Activated naive CD4-positive, alpha-beta T cell treated with anti-CD3 and anti-CD28 coated beads, Interleukin-2, amount 50 U/mL, for 24 hours (primary cell): Measurements from ENCODE around the gene AGBL1.
"Not testable (repeated sequence)": the region's sequence is repeated elsewhere in the genome, so short reads cannot be mapped to it uniquely, and the experiment has no call there.

Experiments
- H3K27ac Mint-ChIP-seq: one replicate; pipeline ENCODE4 v1.8.0; 2021; ENCODE audit warnings: mild to moderate bottlenecking, mixed read lengths
- H3K27me3 Mint-ChIP-seq: one replicate; pipeline ENCODE4 v1.8.0; 2021; ENCODE audit warnings: mixed read lengths
- H3K36me3 Mint-ChIP-seq: one replicate; pipeline ENCODE4 v1.8.0; 2021; ENCODE audit warnings: mixed read lengths
- H3K4me1 Mint-ChIP-seq: one replicate; pipeline ENCODE4 v1.8.0; 2021; ENCODE audit warnings: mixed read lengths
- H3K4me3 Mint-ChIP-seq: one replicate; pipeline ENCODE4 v1.8.0; 2021; ENCODE audit warnings: mild to moderate bottlenecking, mixed read lengths
- H3K9me3 Mint-ChIP-seq: one replicate; pipeline ENCODE4 v1.8.0; 2021; ENCODE audit warnings: mixed read lengths

AGBL1 gene

GRCh38 chr15:86408261-86408660 lies 328.6 kb downstream of the AGBL1 start:
- no peaks in the 10 kb centered on the region for H3K36me3 Mint-ChIP-seq
- no peaks in the 10 kb centered on the region for H3K9me3 Mint-ChIP-seq
- peaks cover 8% of the 10 kb centered on the region for H3K27me3 Mint-ChIP-seq
- H3K4me1 Mint-ChIP-seq: no peaks in the 10 kb centered on the region
- no peak overlapping the region for H3K27ac Mint-ChIP-seq
- H3K4me3 Mint-ChIP-seq: no peak overlapping the region

GRCh38 chr15:86411916-86412315 lies 332.2 kb downstream of the AGBL1 start:
- Mint-ChIP-seq H3K27me3 (peaks cover 8% of the 10 kb centered on the region), H3K9me3 (no peaks in the 10 kb centered on the region), H3K36me3 (no peaks in the 10 kb centered on the region), H3K4me3 (no peak overlapping the region), H3K4me1 (no peaks in the 10 kb centered on the region), H3K27ac (no peak overlapping the region)

DNA sequence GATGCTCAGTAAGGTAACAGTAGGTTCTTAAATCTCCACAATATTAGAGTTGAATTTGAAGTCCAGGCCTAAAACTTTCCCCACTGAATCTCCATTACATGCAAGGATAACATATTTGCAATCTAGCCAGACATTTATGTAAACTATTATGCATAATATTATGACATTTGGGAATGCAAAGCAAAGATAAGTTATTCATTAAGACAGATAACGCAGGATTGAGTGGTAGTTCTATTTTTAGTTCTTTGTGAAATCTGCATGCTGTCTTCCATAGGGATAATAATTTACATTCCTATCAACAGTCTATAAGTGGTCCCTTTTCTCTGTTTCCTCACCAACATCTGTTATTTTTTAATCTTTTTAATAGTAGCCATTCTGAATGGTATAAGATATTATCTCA lies 333.5 kb downstream of the AGBL1 start:
- Mint-ChIP-seq H3K4me3 (no peak overlapping the region), H3K9me3 (no peaks in the 10 kb centered on the region), H3K4me1 (no peaks in the 10 kb centered on the region), H3K36me3 (no peaks in the 10 kb centered on the region), H3K27ac (no peak overlapping the region), H3K27me3 (peaks cover 10% of the 10 kb centered on the region)

GRCh38 chr15:86425746-86426145 lies 346.1 kb downstream of the AGBL1 start:
- Mint-ChIP-seq H3K36me3 (no peaks in the 10 kb centered on the region), H3K9me3 (peaks cover 7% of the 10 kb centered on the region), H3K27me3 (no peaks in the 10 kb centered on the region), H3K27ac (no peak overlapping the region), H3K4me3 (no peak overlapping the region), H3K4me1 (no peaks in the 10 kb centered on the region)

DNA sequence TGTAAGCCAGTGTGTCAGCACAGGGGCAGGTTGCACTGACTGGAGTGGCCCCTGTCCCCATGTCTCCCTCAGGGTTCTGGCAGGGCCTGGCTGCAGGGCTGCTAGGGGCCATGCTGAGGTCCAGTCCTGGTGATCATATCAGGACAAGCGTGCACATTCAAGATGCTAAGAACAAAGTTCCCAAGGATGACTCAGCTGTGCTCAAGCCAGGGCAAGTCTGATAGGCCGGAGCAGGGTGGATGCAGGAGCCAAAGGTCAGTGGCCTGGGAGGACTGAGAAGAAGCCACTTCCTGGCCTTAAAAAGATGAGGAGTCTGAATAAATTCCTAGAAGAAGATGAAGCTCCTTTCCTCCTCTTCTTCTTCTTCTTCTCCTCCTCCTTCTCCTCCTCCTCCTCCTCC lies 353.2 kb downstream of the AGBL1 start:
- Mint-ChIP-seq H3K4me3 (no peak overlapping the region), H3K36me3 (no peaks in the 10 kb centered on the region), H3K9me3 (no peaks in the 10 kb centered on the region), H3K27me3 (no peaks in the 10 kb centered on the region), H3K4me1 (no peaks in the 10 kb centered on the region), H3K27ac (no peak overlapping the region)

- no peaks in the 10 kb centered on the region for H3K27me3 Mint-ChIP-seq
- H3K36me3 Mint-ChIP-seq: no peaks in the 10 kb centered on the region
- H3K4me3 Mint-ChIP-seq: no peak overlapping the region
- H3K9me3 Mint-ChIP-seq: no peaks in the 10 kb centered on the region
- no peak overlapping the region for H3K27ac Mint-ChIP-seq
- no peaks in the 10 kb centered on the region for H3K4me1 Mint-ChIP-seq
These were observed 354.3 kb downstream of the AGBL1 start for GRCh38 chr15:86433983-86434382.

DNA sequence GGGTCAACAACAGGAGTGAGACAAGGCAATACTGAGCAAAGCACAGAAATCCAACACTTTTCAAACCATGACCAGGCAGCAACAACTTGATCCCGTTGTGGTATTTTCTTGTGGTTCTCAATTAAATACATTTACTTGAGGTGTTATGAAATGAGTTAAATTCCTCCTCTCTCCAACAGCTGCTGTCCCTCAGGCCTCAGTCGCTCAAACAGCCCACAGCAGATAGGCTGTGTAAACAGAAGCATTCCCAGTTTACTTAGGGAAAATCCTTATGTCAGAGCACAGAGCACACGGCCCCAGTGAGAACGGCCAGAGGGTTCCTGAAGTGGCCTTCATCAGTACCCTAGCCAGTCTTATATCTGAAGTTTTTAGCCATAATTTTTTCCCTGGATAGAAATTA lies 359.9 kb downstream of the AGBL1 start:
- no peak overlapping the region for H3K4me3 Mint-ChIP-seq
- H3K4me1 Mint-ChIP-seq: no peaks in the 10 kb centered on the region
- H3K27me3 Mint-ChIP-seq: no peaks in the 10 kb centered on the region
- H3K9me3 Mint-ChIP-seq: no peaks in the 10 kb centered on the region
- no peak overlapping the region for H3K27ac Mint-ChIP-seq
- no peaks in the 10 kb centered on the region for H3K36me3 Mint-ChIP-seq

- no peaks in the 10 kb centered on the region for H3K27me3 Mint-ChIP-seq
- no peak overlapping the region for H3K27ac Mint-ChIP-seq
- H3K36me3 Mint-ChIP-seq: no peaks in the 10 kb centered on the region
- no peaks in the 10 kb centered on the region for H3K4me1 Mint-ChIP-seq
- H3K9me3 Mint-ChIP-seq: no peaks in the 10 kb centered on the region
- H3K4me3 Mint-ChIP-seq: no peak overlapping the region
These were observed 364.9 kb downstream of the AGBL1 start for GRCh38 chr15:86444527-86444926.

DNA sequence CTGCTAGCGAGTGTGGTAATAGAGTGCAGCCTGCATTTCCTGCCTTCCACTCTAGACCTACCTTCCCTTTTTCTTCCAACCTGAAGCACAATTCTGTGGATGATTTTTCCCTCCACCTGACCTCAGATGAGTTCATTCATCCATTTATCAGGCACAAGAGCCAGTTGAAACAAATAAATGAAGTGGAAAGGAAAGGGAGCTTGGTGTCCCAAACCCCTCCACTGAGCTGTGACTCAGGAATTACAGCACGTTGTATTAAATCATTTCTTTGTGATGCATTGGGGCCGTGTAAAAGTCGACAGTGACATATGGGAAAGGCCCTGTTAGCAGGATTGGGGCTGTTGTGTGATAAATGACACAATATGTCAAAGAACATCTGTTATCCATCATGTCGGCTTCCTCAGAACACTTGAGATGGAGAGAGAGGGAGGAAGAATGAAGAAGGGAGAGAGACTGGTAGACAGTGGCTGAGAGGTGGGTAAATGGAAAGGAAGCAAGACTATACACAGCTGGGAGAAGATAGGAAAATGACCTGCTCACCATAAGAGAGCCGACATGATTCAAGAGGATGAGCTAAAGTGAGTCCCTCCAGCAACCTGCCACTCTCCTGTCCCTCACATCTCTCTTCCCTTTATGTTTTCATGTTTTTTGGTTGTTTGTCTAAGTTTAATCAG lies 366.0 kb downstream of the AGBL1 start:
- H3K4me3 Mint-ChIP-seq: no peak overlapping the region
- no peaks in the 10 kb centered on the region for H3K4me1 Mint-ChIP-seq
- no peaks in the 10 kb centered on the region for H3K9me3 Mint-ChIP-seq
- no peaks in the 10 kb centered on the region for H3K27me3 Mint-ChIP-seq
- no peaks in the 10 kb centered on the region for H3K36me3 Mint-ChIP-seq
- H3K27ac Mint-ChIP-seq: no peak overlapping the region

DNA sequence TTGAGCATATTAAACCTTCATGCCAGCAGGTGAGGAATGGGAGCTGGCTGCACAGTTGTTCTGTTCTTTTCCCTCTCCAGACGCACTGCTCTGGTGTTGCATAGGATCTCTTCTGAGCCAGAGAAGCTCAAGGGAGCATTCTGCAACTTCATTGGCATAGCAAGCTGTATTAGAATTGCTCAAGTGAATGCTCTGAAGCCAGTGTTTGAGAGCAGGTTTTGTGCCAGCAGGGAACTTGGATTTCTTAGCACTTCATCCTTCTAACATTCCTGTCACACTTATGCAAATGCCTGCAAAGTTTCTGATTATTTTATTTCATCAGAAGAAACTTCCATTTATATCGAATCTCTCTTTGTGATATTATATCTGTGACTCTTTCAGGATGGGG lies 366.6 kb downstream of the AGBL1 start:
- Mint-ChIP-seq H3K36me3 (no peaks in the 10 kb centered on the region), H3K27me3 (no peaks in the 10 kb centered on the region), H3K9me3 (no peaks in the 10 kb centered on the region), H3K4me1 (no peaks in the 10 kb centered on the region), H3K27ac (no peak overlapping the region), H3K4me3 (no peak overlapping the region)

DNA sequence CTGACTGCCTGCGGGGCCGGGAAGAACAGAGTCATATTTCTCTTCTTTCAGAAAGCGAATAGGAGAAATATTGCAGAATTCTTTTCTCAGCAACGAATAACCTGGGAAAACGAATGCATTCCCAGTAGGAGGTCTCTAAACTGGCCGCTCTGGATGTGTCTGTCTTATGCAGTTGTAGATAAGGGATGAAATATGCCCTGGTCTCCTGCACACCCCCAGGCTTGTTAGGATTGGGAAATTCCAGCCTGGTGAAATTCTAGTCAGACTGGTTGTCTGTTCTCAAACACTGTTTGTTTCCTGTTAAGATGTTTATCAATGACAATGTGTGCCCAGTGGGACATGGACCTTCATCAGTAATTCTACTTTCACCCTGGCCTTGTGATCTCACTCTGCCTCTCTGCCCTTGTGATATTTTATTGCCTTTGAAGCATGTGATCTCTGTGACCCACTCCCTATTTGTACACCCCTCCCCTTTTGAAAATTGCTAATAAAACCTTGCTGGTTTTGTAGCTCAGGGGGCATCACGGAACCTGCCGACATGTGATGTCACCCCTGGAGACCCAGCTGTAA lies 385.9 kb downstream of the AGBL1 start:
- not testable (repeated sequence) for H3K36me3 Mint-ChIP-seq, H3K9me3 Mint-ChIP-seq, H3K4me1 Mint-ChIP-seq, H3K27me3 Mint-ChIP-seq, H3K27ac Mint-ChIP-seq, H3K4me3 Mint-ChIP-seq

- Mint-ChIP-seq H3K9me3 (no peaks in the 10 kb centered on the region), H3K27ac (no peak overlapping the region), H3K27me3 (no peaks in the 10 kb centered on the region), H3K36me3 (no peaks in the 10 kb centered on the region), H3K4me1 (peaks cover 4% of the 10 kb centered on the region), H3K4me3 (no peak overlapping the region)
These were observed 402.0 kb downstream of the AGBL1 start for GRCh38 chr15:86481720-86482119.

GRCh38 chr15:86483936-86484335 lies 404.3 kb downstream of the AGBL1 start:
- no peaks in the 10 kb centered on the region for H3K27me3 Mint-ChIP-seq
- no peak overlapping the region for H3K4me3 Mint-ChIP-seq
- no peaks in the 10 kb centered on the region for H3K9me3 Mint-ChIP-seq
- no peak overlapping the region for H3K27ac Mint-ChIP-seq
- peaks cover 4% of the 10 kb centered on the region for H3K4me1 Mint-ChIP-seq
- no peaks in the 10 kb centered on the region for H3K36me3 Mint-ChIP-seq

GRCh38 chr15:86488046-86488445 lies 408.4 kb downstream of the AGBL1 start:
- Mint-ChIP-seq H3K36me3 (no peaks in the 10 kb centered on the region), H3K4me1 (peaks cover 4% of the 10 kb centered on the region), H3K9me3 (no peaks in the 10 kb centered on the region), H3K4me3 (no peak overlapping the region), H3K27me3 (no peaks in the 10 kb centered on the region), H3K27ac (no peak overlapping the region)

DNA sequence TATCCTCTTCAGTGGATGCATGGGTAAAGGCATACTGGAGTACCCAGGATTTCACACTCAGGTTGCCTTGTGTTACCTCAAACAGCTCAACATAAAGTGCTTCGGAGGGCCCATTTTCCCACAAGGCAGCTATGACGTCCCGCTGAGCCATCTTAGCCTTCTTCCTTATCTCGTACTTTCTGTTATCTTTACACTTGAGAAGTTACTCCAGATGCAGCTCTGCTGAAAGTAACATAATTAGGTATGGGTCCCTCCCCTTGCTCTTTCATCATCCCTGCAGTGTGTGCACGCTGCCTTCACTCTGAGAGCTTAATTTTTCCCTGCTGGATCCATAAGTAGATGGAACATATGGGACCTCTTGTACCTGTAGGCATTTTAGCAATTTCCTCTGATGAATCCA lies 410.3 kb downstream of the AGBL1 start:
- Mint-ChIP-seq H3K36me3 (no peaks in the 10 kb centered on the region), H3K27me3 (no peaks in the 10 kb centered on the region), H3K4me1 (no peaks in the 10 kb centered on the region), H3K27ac (no peak overlapping the region), H3K9me3 (no peaks in the 10 kb centered on the region), H3K4me3 (no peak overlapping the region)

- H3K36me3 Mint-ChIP-seq: no peaks in the 10 kb centered on the region
- no peak overlapping the region for H3K27ac Mint-ChIP-seq
- no peaks in the 10 kb centered on the region for H3K27me3 Mint-ChIP-seq
- no peaks in the 10 kb centered on the region for H3K9me3 Mint-ChIP-seq
- no peak overlapping the region for H3K4me3 Mint-ChIP-seq
- H3K4me1 Mint-ChIP-seq: no peaks in the 10 kb centered on the region
These were observed 411.4 kb downstream of the AGBL1 start for GRCh38 chr15:86491118-86491517.

GRCh38 chr15:86493884-86494283 lies 414.2 kb downstream of the AGBL1 start:
- Mint-ChIP-seq H3K27me3 (no peaks in the 10 kb centered on the region), H3K4me1 (no peaks in the 10 kb centered on the region), H3K36me3 (no peaks in the 10 kb centered on the region), H3K4me3 (no peak overlapping the region), H3K27ac (no peak overlapping the region), H3K9me3 (no peaks in the 10 kb centered on the region)
